Nephron progenitor cell (in vitro differentiated cells): Measurements from ENCODE around the gene NAA20.

ENCODE experiments used
- DNase-seq: peaks from one replicate; pipeline ENCODE4 v3.0.0; 2021
- H3K27ac Mint-ChIP-seq: 2 replicates; pipeline ENCODE4 v1.8.0; 2021; ENCODE audit warnings: mild to moderate bottlenecking, moderate library complexity, mixed read lengths
- H3K27me3 Mint-ChIP-seq: 2 replicates; pipeline ENCODE4 v1.8.0; 2021; ENCODE audit warnings: mild to moderate bottlenecking, low read depth, mixed read lengths; ENCODE audit not compliant: poor library complexity
- H3K36me3 Mint-ChIP-seq: 2 replicates; pipeline ENCODE4 v1.8.0; 2021; ENCODE audit warnings: low read depth, mixed read lengths
- H3K4me1 Mint-ChIP-seq: 2 replicates; pipeline ENCODE4 v1.8.0; 2021; ENCODE audit warnings: mixed read lengths
- H3K4me3 Mint-ChIP-seq: 2 replicates; pipeline ENCODE4 v1.8.0; 2021; ENCODE audit warnings: mild to moderate bottlenecking, moderate library complexity, mixed read lengths
- H3K9me3 Mint-ChIP-seq: 2 replicates; pipeline ENCODE4 v1.8.0; 2021; ENCODE audit warnings: mild to moderate bottlenecking, moderate library complexity, mixed read lengths
- CTCF ChIP-seq: fragments of 200-600 bp; sonication (generic); IDR thresholded peaks from 2 replicates; pipeline ENCODE4 v1.5.0; 2021; ENCODE audit warnings: antibody characterized with exemption

NAA20 gene

GRCh38 chr20:19969507-19970255 lies 47.5 kb upstream of the NAA20 start:
- H3K4me1 Mint-ChIP-seq, result peaks cover 39% of the 10 kb centered on the region
- no peak for DNase-seq
- H3K27ac Mint-ChIP-seq, result no peak overlapping the region
- no peaks in the 10 kb centered on the region for H3K9me3 Mint-ChIP-seq
- TF ChIP-seq CTCF, result no peak
- no peak overlapping the region for H3K4me3 Mint-ChIP-seq
- H3K36me3 Mint-ChIP-seq, result peaks cover 80% of the 10 kb centered on the region
- H3K27me3 Mint-ChIP-seq, result no peaks in the 10 kb centered on the region

GRCh38 chr20:19970256-19970765 lies 46.9 kb upstream of the NAA20 start:
- DNase-seq, result no peak
- H3K36me3 Mint-ChIP-seq, result peaks cover 74% of the 10 kb centered on the region
- peaks cover 39% of the 10 kb centered on the region for H3K4me1 Mint-ChIP-seq
- H3K9me3 Mint-ChIP-seq, result no peaks in the 10 kb centered on the region
- no peak overlapping the region for H3K4me3 Mint-ChIP-seq
- no peak for TF ChIP-seq CTCF
- H3K27ac Mint-ChIP-seq, result no peak overlapping the region
- H3K27me3 Mint-ChIP-seq, result no peaks in the 10 kb centered on the region

GRCh38 chr20:19971116-19971515 lies 46.0 kb upstream of the NAA20 start:
- no peak overlapping the region for H3K4me3 Mint-ChIP-seq
- no peaks in the 10 kb centered on the region for H3K9me3 Mint-ChIP-seq
- no peak for DNase-seq
- no peak for TF ChIP-seq CTCF
- H3K4me1 Mint-ChIP-seq, result peaks cover 46% of the 10 kb centered on the region
- H3K27ac Mint-ChIP-seq, result no peak overlapping the region
- H3K36me3 Mint-ChIP-seq, result peaks cover 77% of the 10 kb centered on the region
- H3K27me3 Mint-ChIP-seq, result no peaks in the 10 kb centered on the region

GRCh38 chr20:19973961-19974629 lies 43.1 kb upstream of the NAA20 start:
- Mint-ChIP-seq H3K27me3 (no peaks in the 10 kb centered on the region), H3K27ac (peak overlapping the region; percentile 90), H3K9me3 (peaks cover 7% of the 10 kb centered on the region), H3K4me1 (peaks cover 55% of the 10 kb centered on the region), H3K36me3 (peaks cover 79% of the 10 kb centered on the region), H3K4me3 (no peak overlapping the region)
- no peak for TF ChIP-seq CTCF
- DNase-seq, result no peak

GRCh38 chr20:19974630-19975435 lies 42.3 kb upstream of the NAA20 start:
- Mint-ChIP-seq H3K9me3 (peaks cover 9% of the 10 kb centered on the region), H3K27ac (peak overlapping the region; percentile 99), H3K4me3 (no peak overlapping the region), H3K36me3 (peaks cover 77% of the 10 kb centered on the region), H3K27me3 (no peaks in the 10 kb centered on the region), H3K4me1 (peaks cover 60% of the 10 kb centered on the region)
- TF ChIP-seq CTCF, result no peak
- peak; percentile 16 for DNase-seq
